Ovary (tissue), 3 donors: ENCODE results near the gene GFRA1.

ENCODE experiments used
- EP300 ChIP-seq: sonication (generic); formaldehyde crosslinking; IDR thresholded peaks from one replicate; pipeline ENCODE4 v1.6.1; 2017; ENCODE audit warnings: antibody characterized with exemption
- POLR2A ChIP-seq: fragments of 450-650 bp; IDR thresholded peaks from one replicate; pipeline ENCODE4 v1.6.1; 2017; ENCODE audit warnings: antibody characterized with exemption, mild to moderate bottlenecking, moderate library complexity
- TF ChIP-seq, protein P1 (sequence below), 3 donors: fragments of 450-650 bp in 2 of 3; fragments of 200-600 bp in 1 of 3; IDR thresholded peaks; one replicate each; pipeline versions ENCODE4 v1.5.1 to v1.8.0; 2016 to 2022; ENCODE audit warnings: antibody characterized with exemption in 3 of 3, mild to moderate bottlenecking in 1 of 3
- donor health status: DM: no; HTN: no; CAD: no.

DNA sequence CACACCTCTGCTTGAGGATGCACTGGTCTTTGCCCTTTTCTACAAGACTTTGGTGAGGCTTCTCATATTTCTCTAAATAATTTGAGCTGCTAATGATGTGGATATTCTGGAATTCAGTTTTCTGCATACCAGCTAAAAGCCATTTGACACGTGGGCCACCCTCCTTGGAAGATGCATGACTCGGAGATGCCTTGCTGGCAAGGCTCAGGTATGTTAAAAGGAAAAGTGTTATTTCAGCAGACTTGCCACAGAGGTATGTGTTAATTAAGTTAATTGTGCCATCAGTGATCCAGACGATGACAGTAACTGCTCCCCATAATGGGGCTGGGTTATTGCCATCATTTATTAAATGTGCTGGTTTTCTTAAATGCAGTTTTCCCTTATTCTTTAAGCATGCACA is 8.8 kb upstream of the GFRA1 start:
- no peak for TF ChIP-seq POLR2A
- TF ChIP-seq, protein P1, sequence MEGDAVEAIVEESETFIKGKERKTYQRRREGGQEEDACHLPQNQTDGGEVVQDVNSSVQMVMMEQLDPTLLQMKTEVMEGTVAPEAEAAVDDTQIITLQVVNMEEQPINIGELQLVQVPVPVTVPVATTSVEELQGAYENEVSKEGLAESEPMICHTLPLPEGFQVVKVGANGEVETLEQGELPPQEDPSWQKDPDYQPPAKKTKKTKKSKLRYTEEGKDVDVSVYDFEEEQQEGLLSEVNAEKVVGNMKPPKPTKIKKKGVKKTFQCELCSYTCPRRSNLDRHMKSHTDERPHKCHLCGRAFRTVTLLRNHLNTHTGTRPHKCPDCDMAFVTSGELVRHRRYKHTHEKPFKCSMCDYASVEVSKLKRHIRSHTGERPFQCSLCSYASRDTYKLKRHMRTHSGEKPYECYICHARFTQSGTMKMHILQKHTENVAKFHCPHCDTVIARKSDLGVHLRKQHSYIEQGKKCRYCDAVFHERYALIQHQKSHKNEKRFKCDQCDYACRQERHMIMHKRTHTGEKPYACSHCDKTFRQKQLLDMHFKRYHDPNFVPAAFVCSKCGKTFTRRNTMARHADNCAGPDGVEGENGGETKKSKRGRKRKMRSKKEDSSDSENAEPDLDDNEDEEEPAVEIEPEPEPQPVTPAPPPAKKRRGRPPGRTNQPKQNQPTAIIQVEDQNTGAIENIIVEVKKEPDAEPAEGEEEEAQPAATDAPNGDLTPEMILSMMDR (IDR thresholded peaks at IDR 0.05): no peak
- no peak for TF ChIP-seq EP300
